Choroid plexus epithelial cell (primary cell): ENCODE measurements around the gene NWD2.

Experiments used
- DNase-seq: peaks from one replicate; pipeline ENCODE4 v3.0.0-alpha.2; 2010; ENCODE audit warnings: low read depth
- H3K4me3 ChIP-seq: 2 replicates; pipeline ENCODE4 v1.5.1; 2011; ENCODE audit warnings: low read depth, mild to moderate bottlenecking, control low read depth, low read length, moderate library complexity
- CTCF ChIP-seq: conservative IDR thresholded peaks from 2 replicates; pipeline ENCODE4 v1.5.1; 2011; ENCODE audit warnings: low read depth, mild to moderate bottlenecking, control low read depth, inconsistent platforms, low read length, moderate library complexity

Gene NWD2

GRCh38 chr4:37438564-37439279 is 194.2 kb downstream of the NWD2 start:
- TF ChIP-seq CTCF = no peak

GRCh38 chr4:37439809-37440474 is 195.4 kb downstream of the NWD2 start:
- DNase-seq = no peak
- no peak for TF ChIP-seq CTCF
- H3K4me3 ChIP-seq = no peak overlapping the region

More at GRCh38 chr4:37438564-37439279, 194.2 kb downstream of the NWD2 start:
- no peak overlapping the region for H3K4me3 ChIP-seq
- no peak for DNase-seq

GRCh38 chr4:37440501-37440900 is 196.0 kb downstream of the NWD2 start:
- no peak for DNase-seq
- H3K4me3 ChIP-seq = no peak overlapping the region
- no peak for TF ChIP-seq CTCF

- no peak for DNase-seq
- H3K4me3 ChIP-seq = no peak overlapping the region
- TF ChIP-seq CTCF = no peak
These were observed 196.9 kb downstream of the NWD2 start for GRCh38 chr4:37441231-37442061.

- TF ChIP-seq CTCF = no peak
- DNase-seq = no peak
- H3K4me3 ChIP-seq = no peak overlapping the region
These were observed 197.4 kb downstream of the NWD2 start for GRCh38 chr4:37442062-37442323.

- H3K4me3 ChIP-seq = no peak overlapping the region
- TF ChIP-seq CTCF = no peak
- DNase-seq = no peak
These were observed 198.6 kb downstream of the NWD2 start for GRCh38 chr4:37443137-37443536.
